SH-SY5Y (cell line): ENCODE measurements around the gene AVPI1.

Experiments
- GATA2 ChIP-seq: IDR thresholded peaks from 2 replicates; pipeline ENCODE4 v1.6.1; 2011; ENCODE audit warnings: mild to moderate bottlenecking, low read depth, low read length
- GATA3 ChIP-seq: IDR thresholded peaks from 2 replicates; pipeline ENCODE4 v1.6.1; 2011; ENCODE audit warnings: low read depth, mild to moderate bottlenecking, low read length, moderate library complexity

GRCh38 chr10:97718178-97718577 lies 31.1 kb upstream of the AVPI1 start:
- TF ChIP-seq GATA2 (no peak), GATA3 (no peak)
